DOHH2 (cell line): Measurements from ENCODE around the gene SUMF1.

Experiments used
- CTCF ChIP-seq: fragments of 200-600 bp; sonication (generic); IDR thresholded peaks from one replicate; pipeline ENCODE4 v1.5.1; 2014; ENCODE audit warnings: antibody characterized with exemption, mild to moderate bottlenecking, low read depth, low read length; ENCODE audit not compliant: poor library complexity, severe bottlenecking
- EZH2phosphoT487 ChIP-seq: fragments of 200-600 bp; sonication (generic); IDR thresholded peaks from 2 replicates; pipeline ENCODE4 v1.6.1; 2017; ENCODE audit warnings: borderline replicate concordance, mild to moderate bottlenecking, antibody characterized with exemption, low read length, moderate library complexity, mixed read lengths

- TF ChIP-seq CTCF (no peak), EZH2phosphoT487 (no peak)
Observed at GRCh38 chr3:4410606-4411005, 56.5 kb downstream of the SUMF1 start.
